GM19193 (cell line): ENCODE measurements around the gene ATF2.

Source experiments
- POLR2A ChIP-seq: IDR thresholded peaks from 4 replicates; pipeline ENCODE4 v1.6.1; 2011; ENCODE audit not compliant: insufficient read depth, insufficient read length; ENCODE audit errors: extremely low read depth

Gene ATF2

DNA sequence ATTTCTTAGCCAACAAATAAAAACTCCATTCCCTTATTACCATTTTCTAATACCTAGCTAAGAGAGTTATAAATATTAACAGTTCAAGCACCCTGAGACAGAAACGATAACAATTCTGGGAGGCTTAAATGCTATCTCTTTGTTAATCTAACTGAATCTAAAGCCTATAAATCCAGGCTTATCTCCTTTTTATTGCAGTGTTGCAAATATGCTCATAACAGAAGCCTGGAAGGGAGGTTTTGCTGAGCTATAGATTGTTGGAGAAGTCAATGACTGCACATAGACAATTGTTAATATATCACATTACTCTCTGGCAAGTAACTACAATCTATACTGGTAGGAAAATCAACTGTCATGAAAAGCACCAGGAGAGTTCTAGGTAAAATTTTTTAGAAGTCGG, 30.2 kb downstream of the ATF2 start:
- TF ChIP-seq POLR2A = no peak

DNA sequence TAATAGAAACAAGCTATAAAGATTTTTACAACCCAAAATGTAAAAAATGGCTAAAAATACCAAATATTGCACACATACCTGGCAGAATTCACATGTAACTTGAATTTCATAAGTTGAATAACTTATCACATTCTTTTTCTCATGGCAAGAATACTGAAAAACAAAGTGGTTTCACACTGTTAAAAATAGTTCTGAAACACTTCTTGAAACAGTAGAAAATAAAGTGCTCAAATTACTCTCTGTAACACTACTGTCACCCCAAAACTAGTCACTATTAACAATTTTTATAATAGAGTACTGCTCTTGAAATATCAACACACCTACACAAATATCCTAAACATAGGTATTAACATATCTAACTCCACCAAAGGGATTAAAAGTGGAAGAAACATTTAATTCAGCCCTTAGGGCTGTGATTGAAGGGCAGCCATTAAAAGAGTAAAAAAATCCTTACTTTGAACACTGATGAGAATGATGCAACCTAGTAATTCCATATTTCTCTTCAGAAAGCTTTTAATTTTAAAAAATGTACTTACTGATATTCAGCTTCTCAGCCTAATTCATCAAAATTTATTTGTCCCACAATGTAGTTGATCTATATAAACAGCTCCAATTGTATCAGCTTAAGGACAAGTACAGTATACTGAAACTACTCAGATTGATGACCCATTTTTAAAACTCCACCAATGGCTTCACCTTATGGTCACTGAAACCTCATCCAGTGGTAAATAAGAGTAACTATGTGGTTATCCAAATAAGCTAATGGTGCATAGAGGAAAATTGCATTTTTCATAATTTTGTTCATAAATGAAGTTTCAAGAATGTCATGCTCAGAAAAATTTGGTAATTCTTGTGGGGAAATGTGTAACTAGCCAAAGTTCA, 31.4 kb downstream of the ATF2 start:
- no peak for TF ChIP-seq POLR2A

- no peak for TF ChIP-seq POLR2A
Observed at GRCh38 chr2:175135862-175136261, 32.1 kb downstream of the ATF2 start.

DNA sequence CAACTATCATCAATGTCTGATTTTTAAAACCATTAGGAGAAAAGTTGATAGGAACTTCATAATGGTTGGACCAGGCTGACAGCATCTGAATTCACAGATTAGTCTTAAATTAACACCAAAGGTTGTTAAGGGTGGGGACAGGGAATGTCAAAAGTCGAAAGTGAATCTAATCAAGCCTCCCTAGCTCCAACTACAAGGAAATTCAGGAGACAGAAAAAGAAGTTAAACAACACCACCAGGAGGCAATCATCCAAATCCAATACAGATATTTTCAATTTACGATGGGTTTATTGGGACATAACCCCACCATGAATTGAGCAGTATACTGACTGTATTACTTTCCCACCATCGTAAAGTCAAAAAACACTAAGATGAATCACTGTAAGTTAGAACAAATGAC, 32.8 kb downstream of the ATF2 start:
- no peak for TF ChIP-seq POLR2A

- TF ChIP-seq POLR2A = no peak
Observed at GRCh38 chr2:175131252-175131651, 36.8 kb downstream of the ATF2 start.

DNA sequence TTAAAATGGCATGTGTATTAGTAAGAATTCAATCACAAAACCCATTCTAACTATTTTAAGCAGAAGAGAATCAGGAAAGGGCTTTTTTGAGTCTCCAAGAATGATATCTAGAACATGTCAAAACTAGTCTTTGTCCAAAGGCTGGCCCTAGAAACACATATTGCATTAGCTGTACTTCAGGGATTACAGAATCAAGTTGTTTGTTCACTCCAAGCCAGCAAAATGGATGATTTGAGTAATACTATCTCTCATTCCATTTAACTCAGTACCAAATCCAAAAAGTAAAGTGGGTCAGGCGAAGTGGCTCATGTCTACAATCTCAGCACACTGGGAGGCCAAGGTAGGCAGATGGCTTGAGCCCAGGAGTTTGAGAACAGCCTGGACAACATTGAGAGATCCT, 41.3 kb downstream of the ATF2 start:
- TF ChIP-seq POLR2A = no peak

GRCh38 chr2:175123254-175123653, 44.7 kb downstream of the ATF2 start:
- no peak for TF ChIP-seq POLR2A

GRCh38 chr2:175111200-175111657, 56.8 kb downstream of the ATF2 start:
- TF ChIP-seq POLR2A = no peak

DNA sequence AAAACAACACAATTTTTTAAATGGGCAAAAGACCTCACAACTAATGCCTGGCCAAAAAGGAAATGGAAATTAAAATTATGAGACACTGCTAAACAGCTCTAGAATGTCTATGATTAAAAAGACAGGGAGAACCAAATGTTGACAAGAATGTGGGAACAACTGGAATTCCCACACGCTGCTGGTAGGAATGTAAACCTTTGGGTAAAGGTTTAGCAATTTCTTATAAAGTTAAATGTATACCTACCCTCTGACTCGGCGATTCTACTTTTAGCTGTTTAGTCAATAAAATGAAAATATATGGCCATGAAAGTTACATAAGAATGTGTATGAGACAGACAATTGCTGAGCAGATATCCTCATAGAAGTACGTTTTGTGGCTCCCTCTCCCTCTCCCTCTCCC, 60.9 kb downstream of the ATF2 start:
- no peak for TF ChIP-seq POLR2A

DNA sequence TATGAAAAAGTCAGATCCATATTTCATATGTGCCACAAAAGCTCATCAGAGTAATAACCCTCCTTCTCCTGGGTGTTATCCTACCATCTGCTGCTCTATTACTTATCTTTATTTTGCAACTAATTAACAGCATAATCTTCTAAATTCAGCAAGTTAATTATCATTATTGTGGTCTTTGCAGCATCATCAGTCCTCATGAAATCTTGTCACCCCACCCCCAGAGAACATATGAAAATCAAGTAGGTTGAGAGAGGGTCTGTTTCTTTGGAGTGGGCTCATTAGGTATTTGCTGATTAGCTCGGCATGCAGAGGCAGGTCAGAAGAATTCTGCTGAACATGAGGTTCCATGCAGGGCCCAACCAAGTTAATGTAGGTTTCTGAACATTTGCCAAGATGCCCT, 64.8 kb downstream of the ATF2 start:
- TF ChIP-seq POLR2A = no peak

GRCh38 chr2:175101514-175101913, 66.5 kb downstream of the ATF2 start:
- TF ChIP-seq POLR2A = no peak

GRCh38 chr2:175097297-175097696, 70.7 kb downstream of the ATF2 start:
- TF ChIP-seq POLR2A = no peak

GRCh38 chr2:175080479-175080878, 87.5 kb downstream of the ATF2 start:
- no peak for TF ChIP-seq POLR2A

DNA sequence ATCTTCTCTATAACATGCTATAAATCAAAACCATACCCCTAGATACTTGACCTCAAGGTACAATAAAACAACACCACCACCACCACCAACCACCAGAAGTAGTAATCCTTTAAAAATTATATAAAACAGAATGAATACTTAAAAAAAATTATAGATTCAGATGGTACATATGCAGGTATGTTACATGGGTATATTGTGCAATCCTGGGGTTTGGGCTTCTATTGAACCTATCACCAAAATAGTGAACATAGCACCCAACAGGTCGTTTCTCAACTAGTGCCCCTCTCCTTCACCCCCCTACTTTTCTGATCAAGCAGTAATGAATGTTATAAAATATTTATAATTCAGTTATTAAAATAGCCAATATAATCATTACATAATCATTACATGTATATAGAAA, 91.7 kb downstream of the ATF2 start:
- TF ChIP-seq POLR2A = no peak

DNA sequence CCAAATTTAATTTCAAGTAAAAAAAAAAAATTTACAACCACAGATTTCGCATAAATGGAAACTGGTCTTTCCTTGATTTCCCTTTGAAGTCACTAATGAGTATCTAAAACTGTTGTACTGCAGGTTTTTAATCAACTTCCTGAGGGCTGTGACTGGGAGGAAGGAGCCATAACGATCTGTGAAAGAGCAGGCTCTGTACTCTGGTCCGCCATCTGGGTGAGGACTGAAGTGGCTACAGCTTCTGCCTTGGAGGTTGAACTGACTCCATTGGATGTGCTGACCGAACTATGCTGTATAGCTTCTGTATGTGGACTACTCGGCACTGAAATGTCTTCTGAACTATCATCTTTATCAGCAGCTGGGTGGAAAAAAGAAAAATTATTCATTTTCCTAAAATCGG, 93.5 kb downstream of the ATF2 start:
- no peak for TF ChIP-seq POLR2A

DNA sequence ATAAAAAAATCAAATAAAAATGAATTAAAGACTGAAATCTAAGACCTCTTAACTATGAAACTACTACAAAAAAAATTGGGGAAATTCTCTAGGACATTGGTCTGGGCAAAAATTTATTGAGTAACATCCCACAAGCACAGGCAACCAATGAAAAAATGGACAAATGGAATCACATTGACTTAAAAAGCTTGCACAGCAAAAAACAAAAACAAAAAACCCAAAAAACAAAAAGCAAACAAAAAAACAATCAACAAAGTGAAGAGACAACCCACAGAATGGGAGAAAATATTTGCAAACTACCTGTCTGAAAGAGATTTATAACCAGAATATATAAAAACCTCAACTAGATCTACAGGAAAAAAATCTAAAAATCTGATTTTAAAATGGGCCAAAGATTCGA, 99.5 kb downstream of the ATF2 start:
- no peak for TF ChIP-seq POLR2A

- no peak for TF ChIP-seq POLR2A
Observed at GRCh38 chr2:175066411-175066810, 101.6 kb downstream of the ATF2 start.

GRCh38 chr2:175064797-175065196, 103.2 kb downstream of the ATF2 start:
- no peak for TF ChIP-seq POLR2A

- TF ChIP-seq POLR2A = no peak
Observed at GRCh38 chr2:175063741-175064140, 104.3 kb downstream of the ATF2 start.
